IPS-11a (cell line): ENCODE results near the gene HHATL.
"Not testable (repeated sequence)": the region's sequence is repeated elsewhere in the genome, so short reads cannot be mapped to it uniquely, and the experiment has no call there.

Experiments used
- H3K4me3 ChIP-seq: one replicate; pipeline ENCODE4 v1.5.1; 2013; ENCODE audit warnings: low read depth, low read length, control low read depth

Gene HHATL

GRCh38 chr3:42734263-42734860 lies 31.8 kb upstream of the HHATL start:
- no peak overlapping the region for H3K4me3 ChIP-seq

GRCh38 chr3:42733501-42734262 lies 31.1 kb upstream of the HHATL start:
- H3K4me3 ChIP-seq: no peak overlapping the region

- no peak overlapping the region for H3K4me3 ChIP-seq
These were observed 30.3 kb upstream of the HHATL start for GRCh38 chr3:42732829-42733459.

GRCh38 chr3:42732196-42732828 lies 29.7 kb upstream of the HHATL start:
- H3K4me3 ChIP-seq: no peak overlapping the region

GRCh38 chr3:42731476-42732195 lies 29.0 kb upstream of the HHATL start:
- H3K4me3 ChIP-seq: no peak overlapping the region

GRCh38 chr3:42730706-42731420 lies 28.3 kb upstream of the HHATL start:
- H3K4me3 ChIP-seq: no peak overlapping the region

GRCh38 chr3:42730294-42730693 lies 27.7 kb upstream of the HHATL start:
- H3K4me3 ChIP-seq: no peak overlapping the region

- H3K4me3 ChIP-seq: no peak overlapping the region
These were observed 27.0 kb upstream of the HHATL start for GRCh38 chr3:42729404-42730145.

GRCh38 chr3:42728668-42729364 lies 26.2 kb upstream of the HHATL start:
- no peak overlapping the region for H3K4me3 ChIP-seq

GRCh38 chr3:42728056-42728455 lies 25.5 kb upstream of the HHATL start:
- H3K4me3 ChIP-seq: no peak overlapping the region

GRCh38 chr3:42725454-42725853 lies 22.9 kb upstream of the HHATL start:
- H3K4me3 ChIP-seq: no peak overlapping the region

- no peak overlapping the region for H3K4me3 ChIP-seq
These were observed 20.6 kb upstream of the HHATL start for GRCh38 chr3:42723219-42723618.

- not testable (repeated sequence) for H3K4me3 ChIP-seq
These were observed 19.8 kb upstream of the HHATL start for GRCh38 chr3:42722442-42722841.

- H3K4me3 ChIP-seq: no peak overlapping the region
These were observed 19.1 kb upstream of the HHATL start for GRCh38 chr3:42721690-42722089.

GRCh38 chr3:42720126-42720525 lies 17.5 kb upstream of the HHATL start:
- no peak overlapping the region for H3K4me3 ChIP-seq

GRCh38 chr3:42719002-42719401 lies 16.4 kb upstream of the HHATL start:
- no peak overlapping the region for H3K4me3 ChIP-seq

GRCh38 chr3:42718338-42718737 lies 15.7 kb upstream of the HHATL start:
- H3K4me3 ChIP-seq: no peak overlapping the region

- H3K4me3 ChIP-seq: no peak overlapping the region
These were observed 14.7 kb upstream of the HHATL start for GRCh38 chr3:42717306-42717705.

GRCh38 chr3:42714171-42714852 lies 11.7 kb upstream of the HHATL start:
- H3K4me3 ChIP-seq: no peak overlapping the region
